GM23338 (cell line): ENCODE measurements around the gene DSC2. TPM values are rescaled to one million over a fixed set of nuclear protein-coding genes. Genes with fewer than 3 reads are reported as not detected.

ENCODE experiments used
- ATAC-seq: fragments of 200-7000 bp; cut with Tn5 transposase; 3 replicates; pipeline ENCODE4 v1.9.1; 2020
- DNase-seq: peaks from one replicate; pipeline ENCODE4 v3.0.0-alpha.2; 2015; ENCODE audit warnings: low spot score
- H2AFZ ChIP-seq: fragments of 200-600 bp; sonication (generic); 2 replicates; pipeline ENCODE4 v1.8.0; 2016; ENCODE audit warnings: antibody characterized with exemption, mild to moderate bottlenecking, moderate library complexity
- H3F3A ChIP-seq: fragments of 200-600 bp; sonication (generic); replicated peaks from 2 replicates; pipeline ENCODE4 v1.8.0; 2017; ENCODE audit warnings: antibody characterized with exemption, mixed run types, low read depth
- H3K27ac ChIP-seq: fragments of 200-600 bp; sonication (generic); 2 replicates; pipeline ENCODE4 v1.6.1; 2016; ENCODE audit warnings: low read depth
- H3K27me3 ChIP-seq: fragments of 200-600 bp; sonication (generic); 2 replicates; pipeline ENCODE4 v1.8.0; 2016; ENCODE audit warnings: mild to moderate bottlenecking, mixed run types, moderate library complexity; ENCODE audit not compliant: insufficient read depth
- H3K36me3 ChIP-seq: fragments of 200-600 bp; sonication (generic); 2 replicates; pipeline ENCODE4 v1.8.0; 2016; ENCODE audit warnings: mild to moderate bottlenecking; ENCODE audit not compliant: insufficient read depth
- H3K4me1 ChIP-seq: fragments of 200-600 bp; sonication (generic); 2 replicates; pipeline ENCODE4 v1.8.0; 2016; ENCODE audit warnings: mild to moderate bottlenecking, moderate library complexity; ENCODE audit not compliant: insufficient read depth
- H3K4me2 ChIP-seq: fragments of 200-600 bp; sonication (generic); 2 replicates; pipeline ENCODE4 v1.7.1; 2017; ENCODE audit warnings: mixed run types
- H3K4me3 ChIP-seq: fragments of 200-600 bp; sonication (generic); 2 replicates; pipeline ENCODE4 v1.6.1; 2016; ENCODE audit warnings: mixed run types
- H3K79me2 ChIP-seq: fragments of 200-600 bp; sonication (generic); replicated peaks from 2 replicates; pipeline ENCODE4 v1.8.0; 2017; ENCODE audit warnings: mild to moderate bottlenecking; ENCODE audit not compliant: insufficient read depth
- H3K9me2 ChIP-seq: fragments of 200-600 bp; sonication (generic); 2 replicates; pipeline ENCODE4 v1.8.0; 2017; ENCODE audit not compliant: insufficient read depth
- H4K20me1 ChIP-seq: fragments of 200-600 bp; sonication (generic); replicated peaks from 2 replicates; pipeline ENCODE4 v1.8.0; 2017; ENCODE audit warnings: mild to moderate bottlenecking; ENCODE audit not compliant: insufficient read depth
- H3K27ac Mint-ChIP-seq: 2 replicates; pipeline ENCODE4 v1.8.0; 2020; ENCODE audit warnings: inconsistent platforms, mild to moderate bottlenecking, moderate library complexity, mixed read lengths
- H3K27me3 Mint-ChIP-seq: 3 replicates; pipeline ENCODE4 v1.8.0; 2022; ENCODE audit warnings: low read depth, mild to moderate bottlenecking, moderate library complexity, mixed read lengths, inconsistent platforms; ENCODE audit not compliant: insufficient read depth, poor library complexity
- H3K36me3 Mint-ChIP-seq: 3 replicates; pipeline ENCODE4 v1.8.0; 2021; ENCODE audit warnings: low read depth, mild to moderate bottlenecking, inconsistent platforms, moderate library complexity, mixed read lengths
- H3K4me1 Mint-ChIP-seq: 3 replicates; pipeline ENCODE4 v1.8.0; 2020; ENCODE audit warnings: mild to moderate bottlenecking, inconsistent platforms, mixed read lengths
- H3K4me3 Mint-ChIP-seq: 3 replicates; pipeline ENCODE4 v1.8.0; 2021; ENCODE audit warnings: moderate library complexity, mild to moderate bottlenecking, inconsistent platforms, mixed read lengths
- H3K9me3 Mint-ChIP-seq: 3 replicates; pipeline ENCODE4 v1.8.0; 2020; ENCODE audit warnings: moderate library complexity, mild to moderate bottlenecking, inconsistent platforms, mixed read lengths
- JUNB ChIP-seq: IDR thresholded peaks from one replicate; pipeline ENCODE4 v1.6.1; 2016; ENCODE audit warnings: antibody characterized with exemption; ENCODE audit not compliant: unreplicated experiment
- POLR2AphosphoS5 ChIP-seq: IDR thresholded peaks from 2 replicates; pipeline ENCODE4 v1.6.1; 2016; ENCODE audit warnings: antibody characterized with exemption, low read depth
- STAT1 ChIP-seq: IDR thresholded peaks from one replicate; pipeline ENCODE4 v1.6.1; 2016; ENCODE audit warnings: antibody characterized with exemption; ENCODE audit not compliant: unreplicated experiment
- ZNF331 ChIP-seq: fragments of 250-450 bp; sonication (Bioruptor Pico); IDR thresholded peaks from 2 replicates; pipeline ENCODE4 v1.5.0; 2020; ENCODE audit warnings: low read depth, mild to moderate bottlenecking, moderate library complexity
- polyA plus RNA-seq: library from polyadenylated mRNA; unstranded; fragments of >200 nt; fragmentation: Nextera tagmentation; extraction: Ambion mirVana; gene quantifications from 2 replicates; pipeline ENCODE4 v1.2.1, GENCODE V29; 2016
- total RNA-seq: library from RNA; depleted of rRNA; stranded (reverse); fragments of >200 nt; shearing (Covaris generic); gene quantifications from 2 replicates; pipeline ENCODE4 v1.2.3, GENCODE V29; 2014
- TF ChIP-seq, protein P1 (sequence below), 2 experiments: fragments of 200-600 bp in 1 of 2; sonication (generic) in 1 of 2; conservative IDR thresholded peaks; 2 replicates each; pipeline versions ENCODE4 v1.5.1 to v1.6.1; 2016 to 2017; ENCODE audit warnings: antibody characterized with exemption in 2 of 2, low read depth in 2 of 2, mild to moderate bottlenecking in 2 of 2, moderate library complexity in 1 of 2
- TF ChIP-seq, protein P2 (sequence below): fragments of 250-450 bp; sonication (Bioruptor Pico); IDR thresholded peaks from 2 replicates; pipeline ENCODE4 v1.5.0; 2020; ENCODE audit warnings: mild to moderate bottlenecking, moderate library complexity

The DSC2 gene
- total and polyA plus RNA-seq, 2 experiments from 2014 or later: 10.5 to 20.4 TPM

DNA sequence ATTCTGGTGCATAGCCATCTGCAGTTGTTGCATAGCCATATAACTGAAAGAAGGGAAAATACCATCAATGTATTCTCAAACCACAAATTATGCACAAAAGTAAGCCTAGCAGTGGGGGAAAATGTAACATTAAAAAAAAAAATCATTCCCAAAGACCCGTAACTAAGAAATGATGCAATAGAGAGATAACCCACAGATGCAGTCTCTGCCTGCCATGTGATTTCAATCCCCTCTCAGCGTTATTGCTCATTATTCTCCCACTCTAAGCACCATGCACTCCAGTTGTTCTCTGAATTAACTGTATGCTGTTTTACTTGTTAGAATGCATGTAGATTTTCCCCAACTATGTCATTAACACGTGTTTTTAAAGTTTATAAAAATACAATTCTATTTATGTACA, 46.4 kb upstream of the DSC2 start (continued):
- TF ChIP-seq, protein P1, sequence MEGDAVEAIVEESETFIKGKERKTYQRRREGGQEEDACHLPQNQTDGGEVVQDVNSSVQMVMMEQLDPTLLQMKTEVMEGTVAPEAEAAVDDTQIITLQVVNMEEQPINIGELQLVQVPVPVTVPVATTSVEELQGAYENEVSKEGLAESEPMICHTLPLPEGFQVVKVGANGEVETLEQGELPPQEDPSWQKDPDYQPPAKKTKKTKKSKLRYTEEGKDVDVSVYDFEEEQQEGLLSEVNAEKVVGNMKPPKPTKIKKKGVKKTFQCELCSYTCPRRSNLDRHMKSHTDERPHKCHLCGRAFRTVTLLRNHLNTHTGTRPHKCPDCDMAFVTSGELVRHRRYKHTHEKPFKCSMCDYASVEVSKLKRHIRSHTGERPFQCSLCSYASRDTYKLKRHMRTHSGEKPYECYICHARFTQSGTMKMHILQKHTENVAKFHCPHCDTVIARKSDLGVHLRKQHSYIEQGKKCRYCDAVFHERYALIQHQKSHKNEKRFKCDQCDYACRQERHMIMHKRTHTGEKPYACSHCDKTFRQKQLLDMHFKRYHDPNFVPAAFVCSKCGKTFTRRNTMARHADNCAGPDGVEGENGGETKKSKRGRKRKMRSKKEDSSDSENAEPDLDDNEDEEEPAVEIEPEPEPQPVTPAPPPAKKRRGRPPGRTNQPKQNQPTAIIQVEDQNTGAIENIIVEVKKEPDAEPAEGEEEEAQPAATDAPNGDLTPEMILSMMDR (conservative IDR thresholded peaks at IDR 0.05; ENCODE audit: low read depth in 2 of 2): no peak
- no peak for TF ChIP-seq ZNF331 (CRISPR knock-in tag)
- TF ChIP-seq, protein P2, sequence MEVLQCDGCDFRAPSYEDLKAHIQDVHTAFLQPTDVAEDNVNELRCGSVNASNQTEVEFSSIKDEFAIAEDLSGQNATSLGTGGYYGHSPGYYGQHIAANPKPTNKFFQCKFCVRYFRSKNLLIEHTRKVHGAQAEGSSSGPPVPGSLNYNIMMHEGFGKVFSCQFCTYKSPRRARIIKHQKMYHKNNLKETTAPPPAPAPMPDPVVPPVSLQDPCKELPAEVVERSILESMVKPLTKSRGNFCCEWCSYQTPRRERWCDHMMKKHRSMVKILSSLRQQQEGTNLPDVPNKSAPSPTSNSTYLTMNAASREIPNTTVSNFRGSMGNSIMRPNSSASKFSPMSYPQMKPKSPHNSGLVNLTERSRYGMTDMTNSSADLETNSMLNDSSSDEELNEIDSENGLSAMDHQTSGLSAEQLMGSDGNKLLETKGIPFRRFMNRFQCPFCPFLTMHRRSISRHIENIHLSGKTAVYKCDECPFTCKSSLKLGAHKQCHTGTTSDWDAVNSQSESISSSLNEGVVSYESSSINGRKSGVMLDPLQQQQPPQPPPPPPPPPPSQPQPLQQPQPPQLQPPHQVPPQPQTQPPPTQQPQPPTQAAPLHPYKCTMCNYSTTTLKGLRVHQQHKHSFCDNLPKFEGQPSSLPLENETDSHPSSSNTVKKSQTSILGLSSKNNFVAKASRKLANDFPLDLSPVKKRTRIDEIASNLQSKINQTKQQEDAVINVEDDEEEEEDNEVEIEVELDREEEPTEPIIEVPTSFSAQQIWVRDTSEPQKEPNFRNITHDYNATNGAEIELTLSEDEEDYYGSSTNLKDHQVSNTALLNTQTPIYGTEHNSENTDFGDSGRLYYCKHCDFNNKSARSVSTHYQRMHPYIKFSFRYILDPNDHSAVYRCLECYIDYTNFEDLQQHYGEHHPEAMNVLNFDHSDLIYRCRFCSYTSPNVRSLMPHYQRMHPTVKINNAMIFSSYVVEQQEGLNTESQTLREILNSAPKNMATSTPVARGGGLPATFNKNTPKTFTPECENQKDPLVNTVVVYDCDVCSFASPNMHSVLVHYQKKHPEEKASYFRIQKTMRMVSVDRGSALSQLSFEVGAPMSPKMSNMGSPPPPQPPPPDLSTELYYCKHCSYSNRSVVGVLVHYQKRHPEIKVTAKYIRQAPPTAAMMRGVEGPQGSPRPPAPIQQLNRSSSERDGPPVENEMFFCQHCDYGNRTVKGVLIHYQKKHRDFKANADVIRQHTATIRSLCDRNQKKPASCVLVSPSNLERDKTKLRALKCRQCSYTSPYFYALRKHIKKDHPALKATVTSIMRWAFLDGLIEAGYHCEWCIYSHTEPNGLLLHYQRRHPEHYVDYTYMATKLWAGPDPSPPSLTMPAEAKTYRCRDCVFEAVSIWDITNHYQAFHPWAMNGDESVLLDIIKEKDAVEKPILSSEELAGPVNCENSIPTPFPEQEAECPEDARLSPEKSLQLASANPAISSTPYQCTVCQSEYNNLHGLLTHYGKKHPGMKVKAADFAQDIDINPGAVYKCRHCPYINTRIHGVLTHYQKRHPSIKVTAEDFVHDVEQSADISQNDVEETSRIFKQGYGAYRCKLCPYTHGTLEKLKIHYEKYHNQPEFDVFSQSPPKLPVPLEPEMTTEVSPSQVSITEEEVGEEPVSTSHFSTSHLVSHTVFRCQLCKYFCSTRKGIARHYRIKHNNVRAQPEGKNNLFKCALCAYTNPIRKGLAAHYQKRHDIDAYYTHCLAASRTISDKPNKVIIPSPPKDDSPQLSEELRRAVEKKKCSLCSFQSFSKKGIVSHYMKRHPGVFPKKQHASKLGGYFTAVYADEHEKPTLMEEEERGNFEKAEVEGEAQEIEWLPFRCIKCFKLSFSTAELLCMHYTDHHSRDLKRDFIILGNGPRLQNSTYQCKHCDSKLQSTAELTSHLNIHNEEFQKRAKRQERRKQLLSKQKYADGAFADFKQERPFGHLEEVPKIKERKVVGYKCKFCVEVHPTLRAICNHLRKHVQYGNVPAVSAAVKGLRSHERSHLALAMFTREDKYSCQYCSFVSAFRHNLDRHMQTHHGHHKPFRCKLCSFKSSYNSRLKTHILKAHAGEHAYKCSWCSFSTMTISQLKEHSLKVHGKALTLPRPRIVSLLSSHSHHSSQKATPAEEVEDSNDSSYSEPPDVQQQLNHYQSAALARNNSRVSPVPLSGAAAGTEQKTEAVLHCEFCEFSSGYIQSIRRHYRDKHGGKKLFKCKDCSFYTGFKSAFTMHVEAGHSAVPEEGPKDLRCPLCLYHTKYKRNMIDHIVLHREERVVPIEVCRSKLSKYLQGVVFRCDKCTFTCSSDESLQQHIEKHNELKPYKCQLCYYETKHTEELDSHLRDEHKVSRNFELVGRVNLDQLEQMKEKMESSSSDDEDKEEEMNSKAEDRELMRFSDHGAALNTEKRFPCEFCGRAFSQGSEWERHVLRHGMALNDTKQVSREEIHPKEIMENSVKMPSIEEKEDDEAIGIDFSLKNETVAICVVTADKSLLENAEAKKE (CRISPR knock-in tag): no peak
- no peak for TF ChIP-seq STAT1
- no peak for TF ChIP-seq POLR2AphosphoS5
- TF ChIP-seq JUNB: no peak

DNA sequence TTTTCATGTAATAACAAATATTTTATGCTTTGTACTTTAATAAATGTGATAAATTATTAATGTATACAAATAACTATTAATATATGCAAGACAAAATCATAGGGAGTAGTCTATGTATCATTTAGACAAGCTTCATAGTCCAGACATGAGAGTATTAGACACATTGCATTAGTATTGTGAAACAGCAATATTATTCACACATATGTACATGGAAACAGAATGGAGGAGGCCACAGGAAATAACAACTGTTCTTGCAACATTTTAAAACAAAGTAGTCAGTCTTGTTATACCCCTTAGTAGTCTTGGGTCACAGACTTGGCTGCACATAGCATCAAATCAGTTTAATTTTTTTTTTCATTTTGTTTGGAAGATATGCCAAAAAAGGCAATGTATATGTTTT, 44.6 kb upstream of the DSC2 start:
- Mint-ChIP-seq H3K9me3 (no peaks in the 10 kb centered on the region; the same call in 2 of the 3 replicates), H3K36me3 (no peaks in the 10 kb centered on the region), H3K27me3 (no peaks in the 10 kb centered on the region), H3K4me3 (no peak overlapping the region), H3K27ac (no peak overlapping the region), H3K4me1 (no peaks in the 10 kb centered on the region)
- no peak overlapping the region for H2AFZ ChIP-seq
- no peaks in the 10 kb centered on the region for H3K27me3 ChIP-seq
- DNase-seq (no peak), ATAC-seq (no peak)
- no peaks in the 10 kb centered on the region for H3K79me2 ChIP-seq
- H3K4me1 ChIP-seq: no peaks in the 10 kb centered on the region
- no peak overlapping the region for H3K27ac ChIP-seq
- H3K4me2 ChIP-seq: no peak overlapping the region
- H4K20me1 ChIP-seq: no peaks in the 10 kb centered on the region
- H3K9me2 ChIP-seq: no peaks in the 10 kb centered on the region
- no peak for TF ChIP-seq POLR2AphosphoS5
- H3F3A ChIP-seq: no peaks in the 10 kb centered on the region
- H3K36me3 ChIP-seq: no peaks in the 10 kb centered on the region
- H3K4me3 ChIP-seq: no peak overlapping the region
